ENCODE data around the gene C11orf42.

GRCh38 chr11:6205366-6205765 lies at the start of gene C11orf42:
- no peak for TF ChIP-seq CTCF (tag by site-specific recombination; IDR thresholded peaks at IDR 0.05)
- TF ChIP-seq ZNF324 (tag by site-specific recombination; IDR thresholded peaks at IDR 0.05): no peak
- TF ChIP-seq ZNF175 (tag by site-specific recombination; IDR thresholded peaks at IDR 0.05): no peak
- no peak for TF ChIP-seq KLF1 (tag by site-specific recombination; IDR thresholded peaks at IDR 0.05)

Data from HEK293 (cell line).